ENCODE measurements around the gene SPTBN4. TPM values are rescaled to one million over a fixed set of nuclear protein-coding genes. Genes with fewer than 3 reads are reported as not detected.

Gene SPTBN4
- polyA plus RNA-seq, 1 of the 3 experiments (the other 2 are of a cell fraction): 3.1 TPM

DNA sequence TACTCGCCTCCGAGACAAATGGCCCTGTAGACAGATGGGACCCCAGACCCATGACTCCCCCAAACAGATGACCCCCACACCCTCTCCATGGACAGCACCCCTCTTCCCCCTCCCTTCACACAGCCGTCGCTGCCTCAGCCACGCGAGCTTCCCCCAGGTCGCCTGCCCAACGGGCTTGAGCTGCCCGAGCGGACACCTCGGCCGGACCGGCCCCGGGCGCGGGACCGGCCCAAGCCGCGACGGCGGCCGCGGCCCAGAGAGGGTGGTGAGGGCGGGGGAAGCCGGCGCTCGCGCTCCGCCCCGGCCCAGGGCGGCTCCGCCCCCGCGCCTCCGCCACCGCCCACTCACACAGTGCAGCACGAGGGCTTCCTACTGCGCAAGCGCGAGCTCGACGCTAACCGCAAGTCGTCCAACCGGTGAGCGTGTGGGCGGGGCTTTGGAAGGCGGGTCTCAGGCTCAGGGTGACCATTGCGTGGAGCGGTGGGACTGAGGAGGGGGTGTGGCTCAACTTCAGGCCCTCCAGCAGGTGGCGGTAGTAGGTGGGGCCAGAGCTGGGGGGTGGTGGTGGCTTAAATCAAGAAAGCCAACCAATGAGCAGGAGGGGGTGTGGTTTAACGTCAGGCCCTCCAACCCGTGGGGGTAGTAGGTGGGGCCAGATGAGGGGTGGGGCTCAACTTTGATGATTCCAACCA, 103.7 kb downstream of the SPTBN4 start (continued):
- TF ChIP-seq, protein P1, sequence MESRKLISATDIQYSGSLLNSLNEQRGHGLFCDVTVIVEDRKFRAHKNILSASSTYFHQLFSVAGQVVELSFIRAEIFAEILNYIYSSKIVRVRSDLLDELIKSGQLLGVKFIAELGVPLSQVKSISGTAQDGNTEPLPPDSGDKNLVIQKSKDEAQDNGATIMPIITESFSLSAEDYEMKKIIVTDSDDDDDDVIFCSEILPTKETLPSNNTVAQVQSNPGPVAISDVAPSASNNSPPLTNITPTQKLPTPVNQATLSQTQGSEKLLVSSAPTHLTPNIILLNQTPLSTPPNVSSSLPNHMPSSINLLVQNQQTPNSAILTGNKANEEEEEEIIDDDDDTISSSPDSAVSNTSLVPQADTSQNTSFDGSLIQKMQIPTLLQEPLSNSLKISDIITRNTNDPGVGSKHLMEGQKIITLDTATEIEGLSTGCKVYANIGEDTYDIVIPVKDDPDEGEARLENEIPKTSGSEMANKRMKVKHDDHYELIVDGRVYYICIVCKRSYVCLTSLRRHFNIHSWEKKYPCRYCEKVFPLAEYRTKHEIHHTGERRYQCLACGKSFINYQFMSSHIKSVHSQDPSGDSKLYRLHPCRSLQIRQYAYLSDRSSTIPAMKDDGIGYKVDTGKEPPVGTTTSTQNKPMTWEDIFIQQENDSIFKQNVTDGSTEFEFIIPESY (IDR thresholded peaks at IDR 0.05; ENCODE audit: borderline replicate concordance, low read depth): no peak
- TF ChIP-seq RXRA (IDR thresholded peaks at IDR 0.05; ENCODE audit: borderline replicate concordance, low read depth) (no peak), TEAD4 (IDR thresholded peaks at IDR 0.05; ENCODE audit: borderline replicate concordance, insufficient read depth) (no peak), RAD21 (IDR thresholded peaks at IDR 0.05; ENCODE audit: low read length) (no peak), JUND (IDR thresholded peaks at IDR 0.05) (no peak), RFX5 (IDR thresholded peaks at IDR 0.05; ENCODE audit: low read length) (no peak; the same call in 1 of the 2 replicates), FOXJ3 (CRISPR knock-in tag; IDR thresholded peaks at IDR 0.05) (no peak), MXI1 (IDR thresholded peaks at IDR 0.05; ENCODE audit: low read depth, low read length) (peak; percentile 48), TCF12 (IDR thresholded peaks at IDR 0.05) (no peak), YY1 (IDR thresholded peaks at IDR 0.05; ENCODE audit: low read depth) (no peak), NFIC (IDR thresholded peaks at IDR 0.05; ENCODE audit: borderline replicate concordance) (no peak)
- TF ChIP-seq, protein P2, sequence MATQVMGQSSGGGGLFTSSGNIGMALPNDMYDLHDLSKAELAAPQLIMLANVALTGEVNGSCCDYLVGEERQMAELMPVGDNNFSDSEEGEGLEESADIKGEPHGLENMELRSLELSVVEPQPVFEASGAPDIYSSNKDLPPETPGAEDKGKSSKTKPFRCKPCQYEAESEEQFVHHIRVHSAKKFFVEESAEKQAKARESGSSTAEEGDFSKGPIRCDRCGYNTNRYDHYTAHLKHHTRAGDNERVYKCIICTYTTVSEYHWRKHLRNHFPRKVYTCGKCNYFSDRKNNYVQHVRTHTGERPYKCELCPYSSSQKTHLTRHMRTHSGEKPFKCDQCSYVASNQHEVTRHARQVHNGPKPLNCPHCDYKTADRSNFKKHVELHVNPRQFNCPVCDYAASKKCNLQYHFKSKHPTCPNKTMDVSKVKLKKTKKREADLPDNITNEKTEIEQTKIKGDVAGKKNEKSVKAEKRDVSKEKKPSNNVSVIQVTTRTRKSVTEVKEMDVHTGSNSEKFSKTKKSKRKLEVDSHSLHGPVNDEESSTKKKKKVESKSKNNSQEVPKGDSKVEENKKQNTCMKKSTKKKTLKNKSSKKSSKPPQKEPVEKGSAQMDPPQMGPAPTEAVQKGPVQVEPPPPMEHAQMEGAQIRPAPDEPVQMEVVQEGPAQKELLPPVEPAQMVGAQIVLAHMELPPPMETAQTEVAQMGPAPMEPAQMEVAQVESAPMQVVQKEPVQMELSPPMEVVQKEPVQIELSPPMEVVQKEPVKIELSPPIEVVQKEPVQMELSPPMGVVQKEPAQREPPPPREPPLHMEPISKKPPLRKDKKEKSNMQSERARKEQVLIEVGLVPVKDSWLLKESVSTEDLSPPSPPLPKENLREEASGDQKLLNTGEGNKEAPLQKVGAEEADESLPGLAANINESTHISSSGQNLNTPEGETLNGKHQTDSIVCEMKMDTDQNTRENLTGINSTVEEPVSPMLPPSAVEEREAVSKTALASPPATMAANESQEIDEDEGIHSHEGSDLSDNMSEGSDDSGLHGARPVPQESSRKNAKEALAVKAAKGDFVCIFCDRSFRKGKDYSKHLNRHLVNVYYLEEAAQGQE (IDR thresholded peaks at IDR 0.05; ENCODE audit: low read depth, low read length): no peak
- TF ChIP-seq, protein P3, sequence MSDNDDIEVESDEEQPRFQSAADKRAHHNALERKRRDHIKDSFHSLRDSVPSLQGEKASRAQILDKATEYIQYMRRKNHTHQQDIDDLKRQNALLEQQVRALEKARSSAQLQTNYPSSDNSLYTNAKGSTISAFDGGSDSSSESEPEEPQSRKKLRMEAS (IDR thresholded peaks at IDR 0.05; ENCODE audit: low read depth): peak; percentile 8

DNA sequence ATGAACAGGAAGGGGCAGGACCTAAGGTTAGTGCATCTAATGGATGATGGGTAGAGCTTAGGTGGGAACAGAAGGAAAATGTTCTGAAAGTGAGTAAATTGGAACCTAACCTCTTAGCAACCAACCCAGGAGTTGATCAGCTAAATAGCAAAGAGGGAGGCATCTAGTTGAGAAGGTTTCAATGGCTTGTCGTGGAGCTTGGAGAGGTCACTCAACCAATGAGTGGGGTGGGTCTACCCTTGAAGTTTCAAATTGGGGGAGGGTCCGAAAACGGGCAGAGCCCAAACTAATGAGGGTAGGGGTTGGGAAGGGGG, 104.2 kb downstream of the SPTBN4 start:
- CTCF ChIA-PET: interaction anchor here (1.1 to 1.8 kb wide), 4 partner anchors 22 to 107 kb away, joined by 3 to 11 read pairs (median 8); no protein-coding TSS in a partner anchor
- peak overlapping the region; percentile 31 to 34 for H3K4me3 ChIP-seq (ENCODE audit: low read depth in 2 of 2, low read length in 1 of 2)
- 10% methylated on average over 3 of the region's 3 CpGs for WGBS (ENCODE audit: low lambda C conversion rate)
- peak overlapping the region; percentile 74 for H2AFZ ChIP-seq (ENCODE audit: low read depth)
- H3K4me1 ChIP-seq (ENCODE audit: control insufficient read depth in 1 of 2, insufficient read depth in 2 of 2, low read depth in 1 of 2, low read length in 1 of 2): peaks cover 0 to 9% of the 10 kb centered on the region in 2 experiments; a peak in 1 of 4 replicates
- H3K27me3 ChIP-seq (ENCODE audit: insufficient read depth): no peaks in the 10 kb centered on the region
- H3K9me3 ChIP-seq: no peaks in the 10 kb centered on the region
- 0 out of 2 replicates have a peak overlapping the region, but pooled peaks have one; percentile 27 for H3K4me2 ChIP-seq
- no peaks in the 10 kb centered on the region for H3K79me2 ChIP-seq (ENCODE audit: insufficient read depth)
- H3K27ac ChIP-seq (ENCODE audit: low read depth in 2 of 2, low read length in 1 of 2): no peak overlapping the region
- H3K9ac ChIP-seq: no peak overlapping the region
- no peaks in the 10 kb centered on the region for H3K36me3 ChIP-seq (replicated peaks in 1 of 2; ENCODE audit: control insufficient read depth in 1 of 2, insufficient read depth in 2 of 2, low read length in 1 of 2)
- no peak for DNase-seq
- no peaks in the 10 kb centered on the region for H3K9me2 ChIP-seq
- H3F3A ChIP-seq (replicated peaks; ENCODE audit: insufficient read depth): peaks cover 8% of the 10 kb centered on the region
- POLR2A ChIA-PET: interaction anchor here (0.8 to 1.0 kb wide), 2 partner anchors 35 to 105 kb away, joined by 3 read pairs; partner anchors contain the start of gene BLVRB
- H4K20me1 ChIP-seq (ENCODE audit: insufficient read depth): no peaks in the 10 kb centered on the region
- TF ChIP-seq CHD2 (IDR thresholded peaks at IDR 0.05; ENCODE audit: low read length, partially characterized antibody) (no peak), TEAD4 (IDR thresholded peaks at IDR 0.05; ENCODE audit: borderline replicate concordance, insufficient read depth) (no peak), RAD21 (IDR thresholded peaks at IDR 0.05; ENCODE audit: low read length) (no peak), TAF1 (IDR thresholded peaks at IDR 0.05; ENCODE audit: borderline replicate concordance, low read depth, low read length) (0 out of 2 replicates have a peak, but pooled peaks have one; percentile 22), EZH2phosphoT487 (IDR thresholded peaks at IDR 0.05; ENCODE audit: borderline replicate concordance, low read depth) (no peak)
